GM12878 (cell line): Measurements from ENCODE around the gene TANC2. TPM values are rescaled to one million over a fixed set of nuclear protein-coding genes. Genes with fewer than 3 reads are reported as not detected.

Experiments used
- ATAC-seq: fragments of 200-7000 bp; cut with Tn5 transposase; 3 replicates; pipeline ENCODE4 v1.9.1; 2020; ENCODE audit warnings: mild to moderate bottlenecking, moderate library complexity
- BruUV-seq: library from RNA; stranded (reverse); fragments of 400-500 nt; replicated peaks from 2 replicates; lab custom pipeline; 2021; lab: Mats Ljungman, UMichigan
- CTCF ChIA-PET: fragments of 300-600 bp; sonication (Branson Sonifier 250); formaldehyde crosslinking; extraction: SDS; loops from one replicate; lab custom pipeline; 2021; ENCODE audit warnings: inconsistent platforms; lab: Yijun Ruan, JAX
- POLR2A ChIA-PET: fragments of 350-600 bp; formaldehyde crosslinking; extraction: SDS; loops from one replicate; lab custom pipeline; 2021; ENCODE audit warnings: inconsistent platforms; lab: Charles Lee
- RAD21 ChIA-PET: fragments of 300-600 bp; sonication (Branson Sonifier 250); formaldehyde crosslinking; loops from one replicate; lab custom pipeline; 2023; ENCODE audit warnings: antibody characterized with exemption; ENCODE audit not compliant: unreplicated experiment; lab: Charles Lee
- SMC1A ChIA-PET: fragments of 300-600 bp; sonication (Branson Sonifier 250); formaldehyde crosslinking; loops from one replicate; lab custom pipeline; 2023; ENCODE audit not compliant: unreplicated experiment, uncharacterized antibody; lab: Charles Lee
- DNase-seq: peaks from one replicate; pipeline ENCODE4 v3.0.0-alpha.2; 2011; ENCODE audit warnings: low read depth, low spot score
- FAIRE-seq: peaks from 3 replicates; lab custom pipeline; 2011; peaks lifted over from hg19 to GRCh38; lab: Jason Lieb, UNC
- H2AFZ ChIP-seq: 2 replicates; pipeline ENCODE4 v1.6.0; 2011; ENCODE audit warnings: low read depth, low read length, control low read depth; ENCODE audit not compliant: control insufficient read depth
- H3K27ac ChIP-seq: 2 replicates; pipeline ENCODE4 v1.5.1; 2011; ENCODE audit warnings: control low read depth; ENCODE audit not compliant: control insufficient read depth, insufficient read depth
- H3K27me3 ChIP-seq, 2 experiments: replicated peaks in 1 of 2; 2 replicates each; pipeline versions ENCODE4 v1.6.0 to v1.6.1; 2011; ENCODE audit warnings: low read length in 1 of 2; ENCODE audit not compliant: control insufficient read depth in 2 of 2, insufficient read depth in 2 of 2
- H3K36me3 ChIP-seq, 2 experiments: 2 replicates each; pipeline ENCODE4 v1.5.1; 2011; ENCODE audit warnings: low read length in 1 of 2; ENCODE audit not compliant: control insufficient read depth in 2 of 2, insufficient read depth in 2 of 2
- H3K4me1 ChIP-seq: 2 replicates; pipeline ENCODE4 v1.6.1; 2011; ENCODE audit warnings: mild to moderate bottlenecking, low read length, moderate library complexity, mixed read lengths; ENCODE audit not compliant: control insufficient read depth, insufficient read depth
- H3K4me2 ChIP-seq: 2 replicates; pipeline ENCODE4 v1.6.0; 2011; ENCODE audit warnings: control low read depth; ENCODE audit not compliant: control insufficient read depth, insufficient read depth
- H3K4me3 ChIP-seq: fragments of 200-600 bp; sonication (generic); 2 replicates; pipeline ENCODE4 v1.5.1; 2016
- H3K79me2 ChIP-seq: 2 replicates; pipeline ENCODE4 v1.6.0; 2011; ENCODE audit warnings: low read length; ENCODE audit not compliant: control insufficient read depth, insufficient read depth
- H3K9ac ChIP-seq: 2 replicates; pipeline ENCODE4 v1.8.0; 2011; ENCODE audit warnings: low read length, control low read depth, mixed read lengths; ENCODE audit not compliant: control insufficient read depth, insufficient read depth
- H3K9me3 ChIP-seq: replicated peaks from 3 replicates; pipeline ENCODE4 v1.5.1; 2011; ENCODE audit warnings: mild to moderate bottlenecking, low read length; ENCODE audit not compliant: control insufficient read depth, insufficient read depth
- H4K20me1 ChIP-seq: 2 replicates; pipeline ENCODE4 v1.6.0; 2011; ENCODE audit not compliant: control insufficient read depth, insufficient read depth
- CBFB ChIP-seq: IDR thresholded peaks from 2 replicates; pipeline ENCODE4 v1.6.1; 2016; ENCODE audit warnings: antibody characterized with exemption, low read depth
- CTCF ChIP-seq, 3 experiments: IDR thresholded peaks in 2 of 3; conservative IDR thresholded peaks in 1 of 3; 2 replicates each; pipeline ENCODE4 v1.5.1; 2011; ENCODE audit warnings: low read depth in 3 of 3, low read length in 3 of 3, mild to moderate bottlenecking in 3 of 3, control low read depth in 2 of 3, moderate library complexity in 2 of 3, inconsistent platforms in 1 of 3, mixed read lengths in 1 of 3; ENCODE audit not compliant: control insufficient read depth in 2 of 3, insufficient read depth in 1 of 3; ENCODE audit errors: extremely low read depth in 1 of 3
- ETV6 ChIP-seq, 2 experiments: fragments of 450-650 bp in 1 of 2; IDR thresholded peaks in 1 of 2; conservative IDR thresholded peaks in 1 of 2; 2 replicates each; pipeline ENCODE4 v1.6.1; 2014; ENCODE audit warnings: antibody characterized with exemption in 1 of 2, borderline replicate concordance in 1 of 2, low read depth in 1 of 2, mild to moderate bottlenecking in 1 of 2, moderate library complexity in 1 of 2
- NFYA ChIP-seq: IDR thresholded peaks from 2 replicates; pipeline ENCODE4 v1.6.1; 2011; ENCODE audit warnings: low read depth, mild to moderate bottlenecking, low read length, improper control_type of control experiment, borderline replicate concordance
- POLR2AphosphoS2 ChIP-seq: IDR thresholded peaks from 2 replicates; pipeline ENCODE4 v1.6.1; 2011; ENCODE audit warnings: low read depth, mild to moderate bottlenecking, low read length, improper control_type of control experiment, moderate library complexity
- RAD21 ChIP-seq: IDR thresholded peaks from 2 replicates; pipeline ENCODE4 v1.6.1; 2011; ENCODE audit warnings: mild to moderate bottlenecking, low read depth, low read length, moderate library complexity; ENCODE audit not compliant: insufficient read depth
- SPI1 ChIP-seq: IDR thresholded peaks from 2 replicates; pipeline ENCODE4 v1.6.1; 2011; ENCODE audit warnings: low read depth, mild to moderate bottlenecking, low read length, moderate library complexity, borderline replicate concordance; ENCODE audit not compliant: insufficient read depth
- USF2 ChIP-seq: IDR thresholded peaks from 2 replicates; pipeline ENCODE4 v1.6.1; 2011; ENCODE audit warnings: low read depth, low read length, improper control_type of control experiment, borderline replicate concordance
- ZNF24 ChIP-seq: fragments of 450-650 bp; IDR thresholded peaks from 2 replicates; pipeline ENCODE4 v1.6.1; 2017; ENCODE audit warnings: antibody characterized with exemption, mild to moderate bottlenecking
- ZNF592 ChIP-seq: fragments of 450-650 bp; IDR thresholded peaks from 2 replicates; pipeline ENCODE4 v1.6.1; 2017; ENCODE audit warnings: mild to moderate bottlenecking, moderate library complexity
- ZNF687 ChIP-seq: fragments of 450-650 bp; IDR thresholded peaks from 2 replicates; pipeline ENCODE4 v1.6.1; 2017; ENCODE audit warnings: mild to moderate bottlenecking, moderate library complexity
- WGBS: methylation state at CpG from one replicate; pipeline ENCODE4 v1.1.6; 2016; ENCODE audit warnings: low lambda C conversion rate; ENCODE audit not compliant: insufficient replicate concordance, insufficient coverage; ENCODE audit errors: missing lambda C conversion rate; 5-methylcytosine and 5-hydroxymethylcytosine counted together
- in situ Hi-C: fragments of 300-500 bp; cut with MboI; formaldehyde crosslinking; loops from 9 replicates; pipeline ENCODE4 v1.14.3; 2018; ENCODE audit warnings: mixed read lengths
- intact Hi-C: fragments of 100-400 bp; cut with micrococcal nuclease; formaldehyde crosslinking; loops from one replicate; pipeline ENCODE4 v1.14.2; 2022; ENCODE audit not compliant: unreplicated experiment
- polyA plus RNA-seq, 11 experiments: library from polyadenylated mRNA; depleted of rRNA in 4 of 11; unstranded in 6 of 11; stranded (reverse) in 5 of 11; fragments of >200 nt; fragmentation: Nextera tagmentation in 4 of 11; fragmentation: Illumina TruSeq in 1 of 11; extraction: Ambion mirVana in 4 of 11; extraction: Trizol in 1 of 11; gene quantifications; 1 replicate in 1 of 11; 2 replicates in 10 of 11; pipeline versions ENCODE4 v1.2.1 to v1.2.3, GENCODE V29; 2011 to 2016; ENCODE audit warnings: inconsistent platforms in 2 of 11, missing spikeins in 2 of 11, low read depth in 1 of 11
- total RNA-seq, 4 experiments: library from RNA; depleted of rRNA in 3 of 4; stranded (reverse); fragments of >200 nt in 3 of 4; fragmentation: Illumina TruSeq in 1 of 4; extraction: Trizol in 1 of 4; gene quantifications; 2 replicates each; pipeline versions ENCODE4 v1.2.1 to v1.2.3, GENCODE V29; 2013 to 2021

The TANC2 gene
- total and polyA plus RNA-seq, 10 of the 15 experiments (the other 5 are each of a cell fraction or from before 2014, with no cell fraction given) = under 0.01 to 0.13 (median 0.03) TPM; not detected in 2

- Histone ChIP-seq H4K20me1 (no peaks in the 10 kb centered on the region), H3K27ac (no peak overlapping the region), H3K9ac (no peak overlapping the region), H3K79me2 (no peaks in the 10 kb centered on the region), H2AFZ (no peak overlapping the region), H3K4me2 (no peak overlapping the region), H3K27me3 (peaks cover 3 to 12% of the 10 kb centered on the region in 2 experiments), H3K4me3 (no peak overlapping the region), H3K9me3 (no peaks in the 10 kb centered on the region; the same call in 2 of the 3 replicates), H3K4me1 (peaks cover 8% of the 10 kb centered on the region), H3K36me3 (no peaks in the 10 kb centered on the region)
- 0% methylated on average over 3 of the region's 3 CpGs for WGBS
- ChIA-PET POLR2A (no interaction called here), CTCF (no interaction called here), RAD21 (no interaction called here), SMC1A (no interaction called here)
- FAIRE-seq (peak; percentile 76), ATAC-seq (peak; percentile 96), DNase-seq (peak; percentile 24)
- BruUV-seq = no TSS peak
- intact Hi-C loops = loop anchor here (1.0 to 5.0 kb wide), 3 partner anchors 246 to 296 kb away; no protein-coding TSS in a partner anchor
- in situ Hi-C loops = no loop called here
- TF ChIP-seq ETV6 (conservative IDR thresholded peaks at IDR 0.05 in 1 of 2, IDR thresholded peaks at IDR 0.05 in 1 of 2; ENCODE audit: borderline replicate concordance in 1 of 2, low read depth in 1 of 2) = peak; percentile 63 to 75; a peak in 2 of 4 replicates
- peak; percentile 35; the same call in 1 of the 2 replicates for TF ChIP-seq ZNF24
- TF ChIP-seq CBFB = no peak
- no peak for TF ChIP-seq POLR2AphosphoS2
- no peak for TF ChIP-seq NFYA
- TF ChIP-seq SPI1 = peak; percentile 47; the same call in 1 of the 2 replicates
- no peak for TF ChIP-seq ZNF687
- no peak for TF ChIP-seq USF2
- TF ChIP-seq ZNF592 = peak; percentile 80; the same call in 1 of the 2 replicates
- peak; percentile 75 to 96 (median 87) for TF ChIP-seq CTCF (IDR thresholded peaks at IDR 0.05 in 2 of 3, conservative IDR thresholded peaks at IDR 0.05 in 1 of 3; ENCODE audit: control insufficient read depth in 2 of 3, extremely low read depth in 1 of 3, insufficient read depth in 1 of 3, low read depth in 3 of 3, low read length in 3 of 3)
- TF ChIP-seq RAD21 = peak; percentile 74
Observed at GRCh38 chr17:62968445-62968923, 2.4 kb downstream of the TANC2 start.
